Measurements from ENCODE around the gene RALGPS1. TPM values are rescaled to one million over a fixed set of nuclear protein-coding genes. Genes with fewer than 3 reads are reported as not detected.

Gene RALGPS1
- 0.70 and 3.7 TPM in 2 replicates for total RNA-seq

GRCh38 chr9:126914458-126915280 is at the start of gene RALGPS1:
Gene RALGPS1, plus strand, starts transcription at chr9:126914782. Its CDS starts 47,508 bp downstream, at chr9:126962290.

GRCh38 chr9:127122176-127123063 is 207.8 kb downstream of the RALGPS1 start, which contains the start of gene ANGPTL2:
Gene ANGPTL2, minus strand, starts transcription at chr9:127122635. Its CDS starts 13,904 bp downstream, at chr9:127108731.

GRCh38 chr9:127264462-127265219 is 350.1 kb downstream of the RALGPS1 start, which contains the start of gene GARNL3:
Gene GARNL3, plus strand, starts transcription at chr9:127264774. Its CDS starts 104 bp downstream, at chr9:127264878.

Other genes starting within 250 kb of the RALGPS1 start
- gene ZBTB43, start 109.7 kb upstream of the RALGPS1 start, total RNA-seq, result 5.3 and 6.7 TPM in 2 replicates
- 5.0 and 8.9 TPM in 2 replicates for gene ZBTB34, start 54.1 kb upstream of the RALGPS1 start, total RNA-seq
- gene ANGPTL2, start 207.9 kb downstream of the RALGPS1 start, total RNA-seq, result 47.1 and 63.0 TPM in 2 replicates